Adrenal gland (tissue), 12 donors: Measurements from ENCODE around the gene HSD17B3. TPM values are rescaled to one million over a fixed set of nuclear protein-coding genes. Genes with fewer than 3 reads are reported as not detected.

Experiments
- DNase-seq, 7 donors: peaks; one replicate each; pipeline ENCODE4 v3.0.0-alpha.2; 2019 to 2020
- H3K27ac ChIP-seq, 5 donors: fragments of 200-600 bp; sonication (generic) in 4 of 5; 1 replicate in 3 of 5; 2 replicates in 2 of 5; pipeline versions ENCODE4 v1.5.1 to v1.8.0; 2016 to 2020; ENCODE audit warnings: mild to moderate bottlenecking in 1 of 5
- H3K27me3 ChIP-seq: fragments of 200-600 bp; 2 replicates; pipeline ENCODE4 v1.8.0; 2021
- H3K36me3 ChIP-seq, 2 donors: fragments of 200-600 bp; replicated peaks in 1 of 2; 1 replicate in 1 of 2; 2 replicates in 1 of 2; pipeline versions ENCODE4 v1.5.1 to v1.8.0; 2018 to 2022
- H3K4me1 ChIP-seq, 2 donors: fragments of 200-600 bp; replicated peaks in 1 of 2; 1 replicate in 1 of 2; 2 replicates in 1 of 2; pipeline versions ENCODE4 v1.5.1 to v1.8.0; 2018 to 2021
- H3K4me3 ChIP-seq, 4 donors: fragments of 200-600 bp; sonication (generic) in 3 of 4; one replicate each; pipeline ENCODE4 v1.5.1; 2016 to 2018
- H3K9me3 ChIP-seq, 3 donors: fragments of 200-600 bp; sonication (generic) in 1 of 3; replicated peaks in 1 of 3; 1 replicate in 2 of 3; 2 replicates in 1 of 3; pipeline versions ENCODE4 v1.5.1 to v1.8.0; 2016 to 2021
- CTCF ChIP-seq, 6 experiments: fragments of 450-650 bp in 4 of 6; fragments of 200-600 bp in 2 of 6; sonication (generic) in 1 of 6; IDR thresholded peaks; 1 replicate in 5 of 6; 2 replicates in 1 of 6; pipeline versions ENCODE4 v1.5.1 to v1.8.0; 2016 to 2021; ENCODE audit warnings: antibody characterized with exemption in 6 of 6, mild to moderate bottlenecking in 2 of 6, moderate library complexity in 1 of 6
- POLR2A ChIP-seq, 2 donors: fragments of 450-650 bp; IDR thresholded peaks; one replicate each; pipeline ENCODE4 v1.6.1; 2017; ENCODE audit warnings: antibody characterized with exemption in 2 of 2, mild to moderate bottlenecking in 2 of 2, moderate library complexity in 1 of 2
- WGBS, 4 donors: extraction: QIAGEN DNeasy Blood & Tissue Kit in 2 of 4; methylation state at CpG; one replicate each; pipeline versions ENCODE4 v1.1.5 to v1.1.7; 2013 to 2017; 5-methylcytosine and 5-hydroxymethylcytosine counted together
- intact Hi-C, 2 donors: fragments of 100-400 bp; cut with DNase I; formaldehyde crosslinking; loops; one replicate each; pipeline versions ENCODE4 v1.14.1 to v1.15.0; 2022 to 2023
- polyA plus RNA-seq, 3 donors: library from polyadenylated mRNA; stranded (reverse); fragments of 200-250 nt in 2 of 3; fragments of 350-450 nt in 1 of 3; fragmentation: Illumina TruSeq in 1 of 3; extraction: RNeasy Lipid Tissue Mini Kit (QIAGEN cat#74804) in 1 of 3; gene quantifications; one replicate each; pipeline ENCODE4 v1.2.3, GENCODE V29; 2013 to 2014
- total RNA-seq, 9 donors: library from RNA; depleted of rRNA in 4 of 9; stranded (reverse); fragments of >200 nt in 4 of 9; fragments of 120-200 nt in 1 of 9; fragmentation: NEBNext Ultra II Directional in 1 of 9; extraction: Animal tissue kit (Norgen Biotek cat#: 25700) in 1 of 9; gene quantifications; one replicate each; pipeline versions ENCODE4 v1.1.0 to v1.2.4, GENCODE V29; 2013 to 2023
- donor health status: healthy with polysubstance abuse.
- donor health status: Bipolar disorder and iron deficiency.
- donor health status: DM: yes; HTN: yes; CAD: no.
- donor health status: DM: no; HTN: no; CAD: no.
- donor health status: DM: no; HTN: no; CAD: no.
- donor health status: DM: yes; HTN: yes; CAD: no.

HSD17B3 gene
- total and polyA plus RNA-seq, 12 donors: 0.57 to 14.6 (median 4.7) TPM; not detected in 8

GRCh38 chr9:96338299-96338698, 36.3 kb upstream of the HSD17B3 start:
- H3K27me3 ChIP-seq: no peaks in the 10 kb centered on the region
- H3K9me3 ChIP-seq: no peaks in the 10 kb centered on the region
- no peaks in the 10 kb centered on the region for H3K36me3 ChIP-seq
- no peak overlapping the region for H3K27ac ChIP-seq
- WGBS, 4 donors: 91 to 97% (median 94%) methylated on average over 3 of the region's 3 CpGs
- no peak for DNase-seq
- no peak overlapping the region for H3K4me3 ChIP-seq
- intact Hi-C loops: no loop called here
- TF ChIP-seq CTCF (IDR thresholded peaks at IDR 0.05): no peak
- TF ChIP-seq POLR2A (IDR thresholded peaks at IDR 0.05): no peak
- peaks cover 0 to 24% of the 10 kb centered on the region in 2 donors for H3K4me1 ChIP-seq

GRCh38 chr9:96333958-96334357, 32.0 kb upstream of the HSD17B3 start:
- no peaks in the 10 kb centered on the region for H3K27me3 ChIP-seq
- no peak overlapping the region for H3K27ac ChIP-seq
- intact Hi-C loops: loop anchor here in 1 of 2 donors (5.0 kb wide), 1 partner anchor 333 kb away; no protein-coding TSS in a partner anchor
- TF ChIP-seq POLR2A (IDR thresholded peaks at IDR 0.05): no peak
- TF ChIP-seq CTCF (IDR thresholded peaks at IDR 0.05): no peak
- H3K9me3 ChIP-seq: no peaks in the 10 kb centered on the region
- no peak for DNase-seq
- peaks cover 0 to 6% of the 10 kb centered on the region in 2 donors for H3K4me1 ChIP-seq
- no peak overlapping the region for H3K4me3 ChIP-seq
- WGBS, 4 donors: 32 to 67% (median 51%) methylated on average over 1 of the region's 1 CpG
- H3K36me3 ChIP-seq: no peaks in the 10 kb centered on the region

- DNase-seq: no peak
- H3K4me3 ChIP-seq: no peak overlapping the region
- intact Hi-C loops: loop anchor here in 1 of 2 donors (5.0 kb wide), 1 partner anchor 336 kb away; no protein-coding TSS in a partner anchor
- peaks cover 0 to 6% of the 10 kb centered on the region in 2 donors for H3K4me1 ChIP-seq
- WGBS, 4 donors: 90 to 95% (median 94%) methylated on average over 9 of the region's 9 CpGs
- H3K36me3 ChIP-seq: no peaks in the 10 kb centered on the region
- H3K27me3 ChIP-seq: no peaks in the 10 kb centered on the region
- H3K27ac ChIP-seq: no peak overlapping the region
- TF ChIP-seq POLR2A (IDR thresholded peaks at IDR 0.05) (no peak), CTCF (IDR thresholded peaks at IDR 0.05) (no peak)
- no peaks in the 10 kb centered on the region for H3K9me3 ChIP-seq
Observed at GRCh38 chr9:96331236-96331947, 29.4 kb upstream of the HSD17B3 start.

DNA sequence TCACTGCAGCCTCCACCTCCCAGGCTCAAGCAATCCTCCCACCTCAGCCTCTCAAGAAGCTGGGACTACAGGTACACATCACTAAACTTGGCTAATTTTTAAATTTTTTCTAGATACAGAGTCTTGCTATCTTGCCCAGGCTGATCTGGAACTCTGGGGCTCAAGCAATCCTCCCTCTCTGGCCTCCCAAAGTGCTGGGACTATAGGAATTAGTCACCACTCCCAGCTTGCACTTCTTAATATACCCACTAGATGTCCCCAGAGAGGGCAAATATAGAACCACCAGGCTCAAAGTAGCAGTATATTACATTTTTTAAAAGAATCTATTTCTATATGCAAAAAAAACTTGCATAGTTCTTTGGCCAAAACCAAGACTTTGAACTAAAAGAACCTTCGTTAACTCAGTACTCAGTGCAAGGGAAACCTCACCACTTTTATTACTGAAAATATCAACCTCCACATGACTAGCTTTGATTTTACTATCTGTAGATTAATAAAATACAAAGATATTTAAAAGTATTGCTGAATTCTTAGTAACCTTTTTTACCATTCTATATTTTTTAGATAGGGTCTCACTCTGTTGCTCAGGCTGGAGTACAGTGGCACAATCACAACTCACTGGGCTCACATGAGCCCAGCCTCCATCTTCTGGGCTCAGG, 25.8 kb upstream of the HSD17B3 start:
- TF ChIP-seq CTCF (IDR thresholded peaks at IDR 0.05): peak; percentile 79 to 87 (median 82)
- no peak for TF ChIP-seq POLR2A (IDR thresholded peaks at IDR 0.05)
- no peak overlapping the region for H3K27ac ChIP-seq
- intact Hi-C loops: no loop called here
- 24 to 50% (median 39%) methylated on average over 1 of the region's 1 CpG for WGBS, 4 donors
- H3K9me3 ChIP-seq: no peaks in the 10 kb centered on the region
- no peaks in the 10 kb centered on the region for H3K27me3 ChIP-seq
- H3K36me3 ChIP-seq: no peaks in the 10 kb centered on the region
- no peak overlapping the region for H3K4me3 ChIP-seq
- no peaks in the 10 kb centered on the region for H3K4me1 ChIP-seq
- DNase-seq: peak in 6 of 7 donors; percentile 28 to 70 (median 58)
